Subcutaneous adipose tissue (tissue), 4 donors: ENCODE results near the gene LBP. TPM values are rescaled to one million over a fixed set of nuclear protein-coding genes. Genes with fewer than 3 reads are reported as not detected.

Experiments
- CTCF ChIP-seq: fragments of 450-650 bp; IDR thresholded peaks from one replicate; pipeline ENCODE4 v1.5.1; 2016; ENCODE audit warnings: low read depth, mild to moderate bottlenecking, control low read depth, antibody characterized with exemption, moderate library complexity
- total RNA-seq, 4 donors: library from RNA; depleted of rRNA; stranded (reverse); fragments of >200 nt; gene quantifications; one replicate each; pipeline ENCODE4 v1.1.0, GENCODE V29; 2016

The LBP gene
- total RNA-seq, 4 donors from 2014 or later, result 2.6 to 34.4 (median 15.3) TPM

- no peak for TF ChIP-seq CTCF
These were observed 56.5 kb downstream of the LBP start for GRCh38 chr20:38402816-38403215.

- no peak for TF ChIP-seq CTCF
These were observed 57.7 kb downstream of the LBP start for GRCh38 chr20:38404016-38404415.

- no peak for TF ChIP-seq CTCF
These were observed 58.9 kb downstream of the LBP start for GRCh38 chr20:38405132-38405531.

GRCh38 chr20:38406476-38406875 lies 60.2 kb downstream of the LBP start:
- no peak for TF ChIP-seq CTCF

GRCh38 chr20:38407321-38407720 lies 61.0 kb downstream of the LBP start:
- no peak for TF ChIP-seq CTCF

GRCh38 chr20:38412877-38413577 lies 66.7 kb downstream of the LBP start:
- no peak for TF ChIP-seq CTCF

- TF ChIP-seq CTCF, result no peak
These were observed 68.6 kb downstream of the LBP start for GRCh38 chr20:38414769-38415450.
